ENCODE measurements around the gene ACADVL. TPM values are rescaled to one million over a fixed set of nuclear protein-coding genes. Genes with fewer than 3 reads are reported as not detected.

The ACADVL gene
- total and polyA plus RNA-seq, 2 donors, result 221 to 990 TPM

DNA sequence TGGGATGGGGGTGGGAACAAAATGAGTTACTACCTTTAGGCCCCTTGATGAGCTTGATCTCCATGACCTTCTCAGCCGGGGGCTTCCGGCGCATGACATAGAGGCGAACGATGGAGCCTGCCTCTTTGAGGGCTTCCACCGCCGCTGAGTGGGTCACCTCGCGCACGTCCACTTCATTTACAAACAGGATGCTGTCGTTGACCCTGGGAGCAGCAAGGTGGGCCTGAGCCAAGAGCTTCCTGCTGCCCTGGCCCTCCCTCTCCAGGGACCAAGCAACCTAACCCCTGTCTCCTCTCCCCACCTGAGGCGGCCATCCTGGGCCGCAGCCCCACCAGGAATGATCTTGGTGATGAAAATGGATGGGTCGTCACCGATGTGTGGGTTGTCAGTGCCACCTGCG is 16.3 kb upstream of the ACADVL start:
- no peak for DNase-seq (ENCODE audit: low read depth in 6 of 9, low spot score in 9 of 9)
- 98% methylated on average over 16 of the region's 16 CpGs for WGBS
- Histone ChIP-seq H3K9me3 (ENCODE audit: control insufficient read depth in 2 of 2, insufficient read depth in 1 of 2, low read length in 1 of 2) (no peaks in the 10 kb centered on the region), H3K27ac (ENCODE audit: low read depth in 1 of 2, low read length in 1 of 2) (no peak overlapping the region), H3K36me3 (ENCODE audit: control insufficient read depth in 2 of 2, insufficient read depth in 2 of 2, low read length in 1 of 2) (peaks cover 18 to 36% of the 10 kb centered on the region in 2 donors), H3K27me3 (ENCODE audit: control insufficient read depth in 2 of 2, insufficient read depth in 1 of 2, low read length in 1 of 2) (no peaks in the 10 kb centered on the region), H3K4me3 (ENCODE audit: low read length in 2 of 2) (no peak overlapping the region), H3K4me1 (ENCODE audit: control insufficient read depth in 2 of 2, insufficient read depth in 2 of 2, low read length in 2 of 2) (peaks cover 2 to 19% of the 10 kb centered on the region in 2 donors)

DNA sequence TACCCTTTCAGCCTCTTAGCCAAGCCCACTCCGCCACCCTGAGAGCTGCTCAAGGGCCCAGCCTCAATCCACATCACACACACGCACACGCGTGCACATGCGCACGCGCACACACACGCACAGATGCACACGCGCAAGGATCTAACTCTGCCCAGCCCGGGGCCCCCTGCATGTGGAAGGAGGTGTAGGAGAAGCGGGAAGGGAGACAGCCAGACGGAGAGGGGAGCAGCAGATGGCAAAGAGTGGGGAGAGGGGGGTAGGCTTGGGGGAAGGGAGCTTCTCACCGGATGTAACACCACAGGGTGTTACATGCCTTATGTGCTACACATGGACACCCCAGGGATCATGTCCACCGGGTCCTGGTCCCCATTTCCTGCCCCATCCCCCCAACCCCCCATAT is 15.4 kb upstream of the ACADVL start:
- H3K36me3 ChIP-seq (ENCODE audit: control insufficient read depth in 2 of 2, insufficient read depth in 2 of 2, low read length in 1 of 2), result peaks cover 18 to 36% of the 10 kb centered on the region in 2 donors
- DNase-seq (ENCODE audit: low read depth in 6 of 9, low spot score in 9 of 9), result no peak
- peak overlapping the region; percentile 19 to 66 for H3K27ac ChIP-seq (ENCODE audit: low read depth in 1 of 2, low read length in 1 of 2)
- H3K27me3 ChIP-seq (ENCODE audit: control insufficient read depth in 2 of 2, insufficient read depth in 1 of 2, low read length in 1 of 2), result no peaks in the 10 kb centered on the region
- 91% methylated on average over 15 of the region's 15 CpGs for WGBS
- H3K4me3 ChIP-seq (ENCODE audit: low read length in 2 of 2), result peak overlapping the region; percentile 49 to 61
- H3K9me3 ChIP-seq (ENCODE audit: control insufficient read depth in 2 of 2, insufficient read depth in 1 of 2, low read length in 1 of 2), result no peaks in the 10 kb centered on the region
- peaks cover 2 to 19% of the 10 kb centered on the region in 2 donors for H3K4me1 ChIP-seq (ENCODE audit: control insufficient read depth in 2 of 2, insufficient read depth in 2 of 2, low read length in 2 of 2)

DNA sequence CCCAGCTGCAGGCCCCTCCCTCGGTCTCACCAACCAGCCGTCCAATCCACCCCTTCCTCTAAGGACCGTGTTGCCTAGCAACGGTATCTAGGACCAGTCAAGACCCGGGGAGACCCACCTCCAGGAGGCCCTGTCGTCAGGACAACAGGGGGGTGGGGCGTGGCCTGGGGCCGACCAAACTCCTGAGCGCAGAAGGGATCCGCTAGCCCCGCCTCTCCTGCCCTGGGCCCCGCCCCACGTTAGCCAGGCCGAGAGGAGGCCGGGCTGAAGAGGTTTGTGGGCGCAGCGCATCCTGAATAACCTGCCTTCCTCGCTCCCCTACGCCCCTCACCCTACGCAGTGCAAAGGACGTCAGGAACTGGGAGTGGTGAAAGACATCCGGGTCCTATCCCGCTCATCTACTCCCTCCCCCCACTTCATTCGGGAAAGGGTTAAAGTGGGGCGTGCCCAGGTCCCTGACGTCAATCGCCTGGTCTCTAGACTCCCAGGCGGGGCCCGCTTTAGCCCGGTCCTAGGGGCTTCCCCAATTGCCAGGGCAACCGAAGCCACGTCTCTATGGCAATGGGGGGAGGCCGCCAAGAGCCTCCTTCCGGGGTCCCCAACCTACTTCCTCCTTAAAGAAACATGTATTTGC is 14.8 kb upstream of the ACADVL start:
- H3K27ac ChIP-seq (ENCODE audit: low read depth in 1 of 2, low read length in 1 of 2), result peak overlapping the region; percentile 66 to 80
- no peaks in the 10 kb centered on the region for H3K9me3 ChIP-seq (ENCODE audit: control insufficient read depth in 2 of 2, insufficient read depth in 1 of 2, low read length in 1 of 2)
- peak overlapping the region; percentile 49 to 61 for H3K4me3 ChIP-seq (ENCODE audit: low read length in 2 of 2)
- WGBS, result under 1% methylated on average over 34 of the region's 34 CpGs
- DNase-seq (ENCODE audit: low read depth in 6 of 9, low spot score in 9 of 9), result peak; percentile 71 to 94 (median 83)
- H3K4me1 ChIP-seq (ENCODE audit: control insufficient read depth in 2 of 2, insufficient read depth in 2 of 2, low read length in 2 of 2), result peaks cover 2 to 19% of the 10 kb centered on the region in 2 donors
- no peaks in the 10 kb centered on the region for H3K27me3 ChIP-seq (ENCODE audit: control insufficient read depth in 2 of 2, insufficient read depth in 1 of 2, low read length in 1 of 2)
- H3K36me3 ChIP-seq (ENCODE audit: control insufficient read depth in 2 of 2, insufficient read depth in 2 of 2, low read length in 1 of 2), result peaks cover 18 to 33% of the 10 kb centered on the region in 2 donors

DNA sequence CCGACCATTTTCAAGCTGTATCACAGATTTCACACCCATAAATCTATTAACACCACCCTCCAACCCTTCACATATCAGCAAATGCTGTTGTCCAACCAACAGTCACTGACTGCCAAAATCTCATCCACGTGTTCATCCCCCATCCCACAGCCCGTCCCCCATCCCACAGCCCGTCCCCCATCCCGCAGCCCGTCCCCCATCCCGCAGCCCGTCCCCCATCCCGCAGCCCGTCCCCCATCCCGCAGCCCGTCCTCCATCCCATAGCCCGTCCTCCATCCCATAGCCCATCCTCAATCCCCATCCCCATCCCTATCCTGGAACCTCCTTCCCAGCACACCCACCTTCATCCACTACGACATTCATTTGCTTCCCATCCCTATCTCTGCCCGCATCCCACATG is 14.2 kb upstream of the ACADVL start:
- peak overlapping the region; percentile 66 to 80 for H3K27ac ChIP-seq (ENCODE audit: low read depth in 1 of 2, low read length in 1 of 2)
- H3K4me3 ChIP-seq (ENCODE audit: low read length in 2 of 2), result peak overlapping the region; percentile 49 to 61

DNA sequence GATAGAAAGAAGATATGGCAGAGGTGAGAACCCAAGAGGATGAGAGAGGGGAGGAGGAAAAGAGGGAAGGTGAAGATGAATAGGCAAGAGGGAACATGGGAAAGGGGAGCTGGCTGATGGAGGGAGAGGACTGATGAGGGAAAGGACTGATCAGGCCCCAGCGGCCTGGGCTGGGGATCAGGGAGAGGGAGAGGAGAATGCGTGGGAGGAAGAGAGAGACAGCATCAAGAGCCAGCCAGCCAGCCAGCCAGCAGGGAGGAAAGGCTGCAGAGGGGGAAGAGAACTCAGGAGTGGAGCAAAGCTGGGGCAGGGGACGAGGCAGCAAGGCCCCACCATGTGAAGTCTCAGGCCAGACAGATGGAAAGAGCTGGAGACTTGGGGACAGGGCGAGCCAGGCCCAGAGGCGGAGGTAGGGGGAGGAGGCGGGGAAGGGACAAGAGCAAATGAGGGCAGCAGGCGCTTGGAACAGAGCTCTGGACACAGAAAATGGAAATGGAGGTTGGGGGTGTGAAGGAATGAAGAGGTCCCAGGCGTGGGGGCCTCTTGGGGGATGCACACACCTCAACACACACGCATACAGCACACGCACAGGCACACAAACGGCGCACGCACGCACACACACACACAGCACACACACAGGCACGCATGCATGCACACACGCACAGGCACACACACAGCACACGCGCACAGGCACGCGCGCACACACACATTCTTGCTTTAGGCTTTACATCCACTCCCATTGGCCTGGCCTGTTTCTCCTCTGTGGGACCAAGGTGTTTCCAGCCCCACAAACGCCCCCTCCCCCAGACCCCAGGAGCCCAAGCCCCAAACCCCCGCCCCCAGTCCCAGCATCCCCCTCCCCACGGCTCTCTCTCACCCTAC is 12.4 kb upstream of the ACADVL start:
- Histone ChIP-seq H3K27me3 (ENCODE audit: control insufficient read depth in 2 of 2, insufficient read depth in 1 of 2, low read length in 1 of 2) (peaks cover 0 to 3% of the 10 kb centered on the region in 2 donors), H3K4me1 (ENCODE audit: control insufficient read depth in 2 of 2, insufficient read depth in 2 of 2, low read length in 2 of 2) (peaks cover 2 to 33% of the 10 kb centered on the region in 2 donors), H3K9me3 (ENCODE audit: control insufficient read depth in 2 of 2, insufficient read depth in 1 of 2, low read length in 1 of 2) (no peaks in the 10 kb centered on the region), H3K27ac (ENCODE audit: low read depth in 1 of 2, low read length in 1 of 2) (no peak overlapping the region), H3K4me3 (ENCODE audit: low read length in 2 of 2) (no peak overlapping the region), H3K36me3 (ENCODE audit: control insufficient read depth in 2 of 2, insufficient read depth in 2 of 2, low read length in 1 of 2) (peaks cover 16% of the 10 kb centered on the region in 2 donors)
- WGBS, result 97% methylated on average over 24 of the region's 24 CpGs
- DNase-seq (ENCODE audit: low read depth in 6 of 9, low spot score in 9 of 9), result no peak

More for the DNA sequence above, 14.2 kb upstream of the ACADVL start:
- no peak for DNase-seq (ENCODE audit: low read depth in 6 of 9, low spot score in 9 of 9)
- peaks cover 2 to 23% of the 10 kb centered on the region in 2 donors for H3K4me1 ChIP-seq (ENCODE audit: control insufficient read depth in 2 of 2, insufficient read depth in 2 of 2, low read length in 2 of 2)
- 87% methylated on average over 15 of the region's 15 CpGs for WGBS
- peaks cover 18 to 30% of the 10 kb centered on the region in 2 donors for H3K36me3 ChIP-seq (ENCODE audit: control insufficient read depth in 2 of 2, insufficient read depth in 2 of 2, low read length in 1 of 2)
- H3K27me3 ChIP-seq (ENCODE audit: control insufficient read depth in 2 of 2, insufficient read depth in 1 of 2, low read length in 1 of 2), result no peaks in the 10 kb centered on the region
- H3K9me3 ChIP-seq (ENCODE audit: control insufficient read depth in 2 of 2, insufficient read depth in 1 of 2, low read length in 1 of 2), result no peaks in the 10 kb centered on the region

DNA sequence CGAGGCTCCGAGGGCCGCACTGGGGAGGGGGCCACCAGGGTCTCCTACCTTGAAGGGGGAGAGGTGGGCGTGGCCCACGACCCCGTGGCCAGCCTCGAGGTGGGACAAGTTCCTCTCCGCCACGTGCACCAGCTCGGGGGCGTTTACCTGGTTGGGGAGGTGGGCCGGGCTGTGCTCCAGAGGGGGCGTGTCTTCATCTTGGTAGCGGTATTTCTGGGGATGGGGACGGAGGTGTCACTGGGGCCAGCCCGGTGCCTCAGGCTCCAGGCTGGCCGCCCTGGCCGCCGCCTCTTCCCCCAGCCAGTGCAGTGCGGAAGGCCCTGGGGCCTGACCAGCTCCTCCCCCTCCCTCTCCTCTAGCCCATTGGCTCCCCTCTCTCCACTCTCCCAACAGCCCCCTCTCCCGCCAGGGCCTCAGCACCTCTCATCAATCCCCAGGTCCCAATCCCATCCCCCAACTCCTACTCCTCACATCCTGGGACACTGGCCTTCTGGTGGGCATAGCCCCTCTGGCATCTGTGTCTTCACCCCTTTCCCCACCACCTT is 11.6 kb upstream of the ACADVL start:
- no peak overlapping the region for H3K4me3 ChIP-seq (ENCODE audit: low read length in 2 of 2)
- H3K4me1 ChIP-seq (ENCODE audit: control insufficient read depth in 2 of 2, insufficient read depth in 2 of 2, low read length in 2 of 2), result peaks cover 2 to 34% of the 10 kb centered on the region in 2 donors
- DNase-seq (ENCODE audit: low read depth in 6 of 9, low spot score in 9 of 9), result no peak
- H3K27ac ChIP-seq (ENCODE audit: low read depth in 1 of 2, low read length in 1 of 2), result no peak overlapping the region
- 91% methylated on average over 21 of the region's 21 CpGs for WGBS
- peaks cover 9% of the 10 kb centered on the region in 2 donors for H3K36me3 ChIP-seq (ENCODE audit: control insufficient read depth in 2 of 2, insufficient read depth in 2 of 2, low read length in 1 of 2)
- peaks cover 0 to 3% of the 10 kb centered on the region in 2 donors for H3K27me3 ChIP-seq (ENCODE audit: control insufficient read depth in 2 of 2, insufficient read depth in 1 of 2, low read length in 1 of 2)
- no peaks in the 10 kb centered on the region for H3K9me3 ChIP-seq (ENCODE audit: control insufficient read depth in 2 of 2, insufficient read depth in 1 of 2, low read length in 1 of 2)

DNA sequence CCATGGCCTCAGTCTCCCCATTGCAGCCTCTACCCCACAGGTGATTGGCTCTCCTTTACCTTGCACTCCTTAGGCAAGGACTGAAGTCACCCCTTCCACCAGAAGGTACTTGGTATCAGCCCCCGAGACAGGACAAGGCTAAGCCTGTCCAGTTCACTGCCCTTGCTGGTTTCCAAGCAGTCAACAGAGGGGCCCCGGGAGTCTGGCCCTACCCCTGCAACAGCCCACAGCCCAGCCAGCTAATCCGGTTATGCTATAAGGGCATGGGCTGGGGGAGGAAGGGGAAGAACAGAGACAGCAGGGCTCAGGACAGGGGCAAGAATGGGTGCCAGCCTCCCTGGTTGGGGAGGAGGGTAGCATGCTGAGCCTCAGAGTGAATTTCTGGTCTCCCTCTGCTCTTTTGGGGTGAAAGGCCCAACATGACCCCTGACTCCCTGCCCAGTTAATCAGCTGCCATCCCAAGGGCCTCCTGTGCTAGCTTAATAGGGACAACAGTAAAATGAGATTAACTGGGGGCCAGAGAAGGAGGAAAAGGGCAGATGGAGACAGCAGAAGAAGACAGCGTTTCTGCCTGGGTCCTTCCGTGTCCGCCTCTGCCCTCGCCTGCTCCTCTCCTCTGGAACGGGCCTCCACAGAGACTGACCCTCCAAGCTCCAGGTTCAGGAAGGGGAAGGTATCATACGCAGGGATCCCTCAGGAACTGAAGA is 10.8 kb upstream of the ACADVL start:
- WGBS, result 99% methylated on average over 9 of the region's 9 CpGs
- DNase-seq (ENCODE audit: low read depth in 6 of 9, low spot score in 9 of 9), result no peak
- Histone ChIP-seq H3K36me3 (ENCODE audit: control insufficient read depth in 2 of 2, insufficient read depth in 2 of 2, low read length in 1 of 2) (peaks cover under 1 to 2% of the 10 kb centered on the region in 2 donors), H3K27ac (ENCODE audit: low read depth in 1 of 2, low read length in 1 of 2) (no peak overlapping the region), H3K4me3 (ENCODE audit: low read length in 2 of 2) (no peak overlapping the region), H3K4me1 (ENCODE audit: control insufficient read depth in 2 of 2, insufficient read depth in 2 of 2, low read length in 2 of 2) (peaks cover 9 to 42% of the 10 kb centered on the region in 2 donors), H3K9me3 (ENCODE audit: control insufficient read depth in 2 of 2, insufficient read depth in 1 of 2, low read length in 1 of 2) (no peaks in the 10 kb centered on the region), H3K27me3 (ENCODE audit: control insufficient read depth in 2 of 2, insufficient read depth in 1 of 2, low read length in 1 of 2) (peaks cover 0 to 3% of the 10 kb centered on the region in 2 donors)

DNA sequence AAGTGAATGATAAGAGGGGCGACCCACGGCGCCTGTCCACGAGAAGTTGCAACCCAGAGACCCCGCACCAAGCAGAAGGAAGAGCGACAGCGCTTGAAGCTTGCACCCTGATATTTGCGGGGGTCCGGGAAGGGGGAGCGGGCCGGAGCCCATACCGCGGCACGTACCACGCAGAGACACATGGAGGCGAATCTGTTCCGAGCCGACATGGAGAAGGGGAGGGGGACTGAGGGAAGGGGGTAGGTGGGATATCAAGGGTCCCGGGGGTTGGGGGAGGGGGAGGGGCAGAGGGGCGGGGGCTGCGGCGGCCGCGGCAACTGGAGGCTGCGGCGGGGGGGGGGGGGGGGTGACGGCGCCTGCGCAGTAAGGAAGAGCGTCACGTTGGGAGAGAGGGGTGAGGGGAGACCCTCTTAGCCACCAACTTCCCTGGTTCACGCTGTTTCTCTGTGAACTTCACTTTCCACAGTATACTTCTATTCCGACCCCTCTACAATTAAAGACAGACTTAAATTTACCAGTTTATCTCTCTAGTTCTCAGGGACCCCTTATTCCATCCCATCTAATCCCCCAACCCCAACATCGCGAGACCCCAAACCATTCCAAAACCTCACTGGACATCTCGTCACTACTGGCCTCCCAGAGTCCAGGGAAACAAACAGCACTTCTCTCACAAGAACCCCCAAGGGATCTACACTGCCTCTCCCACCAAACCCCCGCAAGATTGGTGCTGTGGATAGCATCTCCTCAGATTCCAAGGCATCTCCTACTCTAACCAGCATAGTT is 8.1 kb upstream of the ACADVL start:
- no peak overlapping the region for H3K4me3 ChIP-seq (ENCODE audit: low read length in 2 of 2)
- WGBS, result 74% methylated on average over 35 of the region's 37 CpGs

More for the DNA sequence above, 8.1 kb upstream of the ACADVL start:
- Histone ChIP-seq H3K27ac (ENCODE audit: low read depth in 1 of 2, low read length in 1 of 2) (no peak overlapping the region), H3K36me3 (ENCODE audit: control insufficient read depth in 2 of 2, insufficient read depth in 2 of 2, low read length in 1 of 2) (no peaks in the 10 kb centered on the region), H3K27me3 (ENCODE audit: control insufficient read depth in 2 of 2, insufficient read depth in 1 of 2, low read length in 1 of 2) (peaks cover 0 to 3% of the 10 kb centered on the region in 2 donors), H3K4me1 (ENCODE audit: control insufficient read depth in 2 of 2, insufficient read depth in 2 of 2, low read length in 2 of 2) (peaks cover 23 to 51% of the 10 kb centered on the region in 2 donors), H3K9me3 (ENCODE audit: control insufficient read depth in 2 of 2, insufficient read depth in 1 of 2, low read length in 1 of 2) (no peaks in the 10 kb centered on the region)
- DNase-seq (ENCODE audit: low read depth in 6 of 9, low spot score in 9 of 9), result no peak
